Astrocyte of the cerebellum (primary cell): ENCODE results near the gene DOCK8.

Experiments
- DNase-seq: peaks from one replicate; pipeline ENCODE4 v3.0.0-alpha.2; 2011; ENCODE audit warnings: low read depth
- H3K4me3 ChIP-seq: 2 replicates; pipeline ENCODE4 v1.5.1; 2011; ENCODE audit warnings: mild to moderate bottlenecking, low read depth, low read length, moderate library complexity
- in situ Hi-C: cut with HindIII; loops from 2 replicates; pipeline ENCODE4 v1.10.0; 2017; ENCODE audit warnings: low sequenced_read_pairs
- TF ChIP-seq, protein P1 (sequence below): IDR thresholded peaks from 2 replicates; pipeline ENCODE4 v1.5.1; 2012; ENCODE audit warnings: low read length, low read depth, moderate library complexity, mild to moderate bottlenecking; ENCODE audit errors: missing control alignments

DOCK8 gene

DNA sequence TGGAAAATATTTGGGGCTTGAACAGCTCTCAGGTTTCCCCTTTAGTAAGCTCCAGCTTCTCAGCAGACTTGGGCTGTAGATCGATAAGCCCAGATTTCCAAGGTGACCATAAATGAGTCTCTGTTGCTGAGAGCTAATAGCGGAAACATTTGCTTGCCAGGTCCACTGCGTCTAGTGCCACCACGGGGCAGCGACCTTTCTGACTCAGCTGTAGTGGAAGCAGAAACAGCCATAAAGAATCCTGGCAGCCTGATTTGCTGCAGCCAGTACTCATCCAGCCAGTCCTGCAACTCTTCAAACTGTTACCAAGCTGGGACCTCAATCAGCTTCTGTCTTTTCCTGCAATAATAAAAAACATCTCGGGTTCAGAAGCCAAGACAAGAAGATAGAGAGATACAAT, 241.7 kb downstream of the DOCK8 start:
- no peak overlapping the region for H3K4me3 ChIP-seq
- in situ Hi-C loops, result no loop called here
- TF ChIP-seq, protein P1, sequence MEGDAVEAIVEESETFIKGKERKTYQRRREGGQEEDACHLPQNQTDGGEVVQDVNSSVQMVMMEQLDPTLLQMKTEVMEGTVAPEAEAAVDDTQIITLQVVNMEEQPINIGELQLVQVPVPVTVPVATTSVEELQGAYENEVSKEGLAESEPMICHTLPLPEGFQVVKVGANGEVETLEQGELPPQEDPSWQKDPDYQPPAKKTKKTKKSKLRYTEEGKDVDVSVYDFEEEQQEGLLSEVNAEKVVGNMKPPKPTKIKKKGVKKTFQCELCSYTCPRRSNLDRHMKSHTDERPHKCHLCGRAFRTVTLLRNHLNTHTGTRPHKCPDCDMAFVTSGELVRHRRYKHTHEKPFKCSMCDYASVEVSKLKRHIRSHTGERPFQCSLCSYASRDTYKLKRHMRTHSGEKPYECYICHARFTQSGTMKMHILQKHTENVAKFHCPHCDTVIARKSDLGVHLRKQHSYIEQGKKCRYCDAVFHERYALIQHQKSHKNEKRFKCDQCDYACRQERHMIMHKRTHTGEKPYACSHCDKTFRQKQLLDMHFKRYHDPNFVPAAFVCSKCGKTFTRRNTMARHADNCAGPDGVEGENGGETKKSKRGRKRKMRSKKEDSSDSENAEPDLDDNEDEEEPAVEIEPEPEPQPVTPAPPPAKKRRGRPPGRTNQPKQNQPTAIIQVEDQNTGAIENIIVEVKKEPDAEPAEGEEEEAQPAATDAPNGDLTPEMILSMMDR, result no peak
- no peak for DNase-seq

DNA sequence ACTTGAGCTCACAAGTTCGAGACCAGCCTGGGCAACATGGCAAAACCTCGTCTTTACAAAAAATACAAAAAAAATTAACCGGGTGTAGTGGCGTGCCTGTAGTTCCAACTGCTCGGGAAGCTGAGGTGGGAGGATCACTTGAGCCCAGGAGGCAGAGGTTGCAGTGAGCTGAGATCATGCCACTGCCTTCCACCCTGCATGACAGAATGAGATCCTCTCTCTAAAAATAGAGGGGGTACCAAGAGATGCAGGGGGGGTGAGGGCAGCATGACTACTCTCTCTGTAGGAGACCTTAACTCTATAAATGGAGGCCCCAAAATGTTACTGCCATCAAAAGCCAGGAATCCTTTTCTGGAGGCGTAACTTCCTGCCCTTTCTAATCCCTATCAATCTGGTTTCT, 243.9 kb downstream of the DOCK8 start:
- TF ChIP-seq, protein P1, result no peak
- in situ Hi-C loops, result no loop called here
- H3K4me3 ChIP-seq, result no peak overlapping the region
- no peak for DNase-seq

DNA sequence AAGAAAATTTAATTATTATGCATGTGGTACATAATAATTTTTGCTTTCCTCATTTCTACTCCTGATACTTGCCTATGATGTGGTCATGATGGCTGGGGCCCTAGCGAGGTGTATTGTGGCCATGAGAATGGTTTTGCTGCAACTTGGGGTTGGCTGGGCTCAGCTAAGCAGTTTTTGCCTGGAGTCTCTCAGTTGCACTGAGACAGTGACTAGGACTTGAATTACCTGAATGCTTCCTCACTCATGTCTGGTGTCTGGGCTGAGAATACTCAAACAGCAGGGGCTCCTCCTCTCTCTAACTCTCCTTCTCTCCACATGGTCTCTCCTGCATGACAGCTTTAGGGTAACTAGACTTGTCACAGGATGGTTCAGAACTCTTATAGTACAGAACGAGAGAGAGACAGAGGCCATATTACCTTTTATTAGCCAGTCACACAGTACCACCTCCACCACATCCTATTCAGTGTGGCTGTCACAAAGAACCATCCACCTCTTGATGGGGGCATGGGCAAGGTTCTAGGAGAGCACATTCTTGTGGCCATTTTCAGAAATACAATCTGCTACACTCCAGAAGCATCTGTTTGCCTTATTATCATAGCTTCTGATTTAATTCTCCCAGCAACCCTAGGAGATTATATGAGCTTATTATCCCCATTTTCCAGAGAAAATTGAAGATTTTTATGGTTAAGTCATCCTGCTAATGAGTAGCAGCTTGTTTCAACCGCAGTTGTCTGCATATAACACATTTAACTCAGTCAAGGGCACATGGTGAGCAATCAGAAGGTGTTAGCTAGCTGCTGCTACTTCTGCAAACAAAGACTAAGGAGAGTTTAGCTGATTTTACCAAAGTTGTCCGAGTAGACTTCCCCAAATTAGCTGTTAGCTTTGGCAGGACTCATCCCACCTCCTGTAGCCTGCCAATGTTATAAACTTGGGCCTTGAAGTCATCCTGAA, 245.1 kb downstream of the DOCK8 start:
- TF ChIP-seq, protein P1, result no peak
- no peak overlapping the region for H3K4me3 ChIP-seq
- in situ Hi-C loops, result no loop called here
- no peak for DNase-seq

DNA sequence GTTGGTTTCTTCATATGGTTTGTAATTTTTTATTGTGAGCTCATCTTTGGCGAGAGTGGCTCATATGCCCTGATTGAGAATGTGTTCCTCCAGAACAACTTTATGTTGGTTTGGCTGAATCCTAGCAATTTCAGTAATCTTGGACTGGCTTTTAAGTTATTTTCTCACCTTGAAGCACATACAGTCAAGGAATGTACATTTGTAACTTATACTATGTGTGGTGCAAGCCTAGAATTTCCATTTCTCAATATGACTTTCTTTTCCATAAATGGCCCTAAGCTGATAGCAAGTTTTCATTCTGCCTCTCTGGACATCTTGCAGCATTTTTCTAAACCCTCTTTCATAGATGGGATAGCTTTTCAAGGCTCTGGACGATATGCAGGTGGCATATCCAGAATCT, 247.5 kb downstream of the DOCK8 start:
- TF ChIP-seq, protein P1, result no peak
- in situ Hi-C loops, result no loop called here
- DNase-seq, result no peak
- no peak overlapping the region for H3K4me3 ChIP-seq

DNA sequence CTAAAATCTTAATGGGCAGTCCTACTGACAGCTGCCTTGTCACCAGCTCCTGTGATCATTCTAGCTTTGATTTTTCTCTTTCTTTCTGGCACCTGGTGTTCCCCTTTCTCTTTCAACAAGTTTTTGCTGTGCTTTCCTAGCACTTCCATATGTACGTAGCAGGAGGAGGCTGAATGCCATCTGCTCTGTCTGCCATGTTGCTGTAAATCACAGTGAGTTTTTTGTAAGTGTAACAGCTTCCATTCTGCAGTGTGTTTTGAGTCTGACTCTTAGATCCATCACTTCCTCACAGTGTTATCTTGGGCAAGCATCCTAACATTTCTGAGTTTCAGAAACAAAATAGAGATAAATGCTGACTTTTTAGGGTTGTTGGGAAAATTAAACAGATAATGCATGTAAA, 247.9 kb downstream of the DOCK8 start:
- DNase-seq, result no peak
- in situ Hi-C loops, result no loop called here
- TF ChIP-seq, protein P1, result no peak
- H3K4me3 ChIP-seq, result no peak overlapping the region

DNA sequence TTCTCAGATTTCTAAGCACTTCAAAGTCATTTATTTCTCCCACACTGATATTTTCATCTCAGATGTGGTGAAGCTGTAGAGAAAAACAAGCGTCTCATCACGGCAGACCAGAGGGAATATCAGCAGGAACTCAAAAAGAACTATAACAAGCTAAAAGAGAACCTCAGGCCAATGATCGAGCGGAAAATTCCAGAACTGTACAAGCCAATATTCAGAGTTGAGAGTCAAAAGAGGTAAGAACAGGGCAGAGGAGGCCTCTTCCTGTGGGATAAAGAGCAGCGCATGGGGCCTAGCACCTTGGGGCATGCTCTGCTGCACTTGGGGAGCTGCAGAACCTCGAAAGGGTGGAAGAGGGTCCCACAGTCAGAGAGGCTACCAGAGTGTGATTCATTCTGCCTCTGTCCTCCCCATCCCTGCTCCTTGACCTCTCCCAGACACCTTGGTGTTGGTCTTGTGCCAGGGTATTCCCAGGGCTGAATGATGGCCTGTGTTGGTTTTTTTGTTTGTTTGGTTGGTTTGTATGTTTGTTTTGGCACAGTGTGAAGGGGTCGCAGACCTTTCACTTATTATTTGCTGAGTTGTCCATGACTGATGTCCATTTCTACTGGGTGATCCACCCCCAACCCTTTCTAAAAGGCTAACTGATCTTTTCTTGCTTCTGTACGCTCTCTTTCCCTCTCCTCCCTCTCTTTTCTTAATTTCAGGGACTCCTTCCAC, 248.9 kb downstream of the DOCK8 start:
- no peak for DNase-seq
- TF ChIP-seq, protein P1, result no peak
- in situ Hi-C loops, result no loop called here
- no peak overlapping the region for H3K4me3 ChIP-seq
